Stimulated activated CD4-positive, alpha-beta T cell treated with anti-CD3 and anti-CD28 coated beads, Interleukin-12 subunit alpha, Interleukin-12 subunit beta, amount 100 ng/mL, for 24 hours (primary cell): ENCODE measurements around the gene SPATC1L.

Experiments
- DNase-seq, 2 experiments: peaks; one replicate each; pipeline ENCODE4 v3.0.0-alpha.2; 2020; ENCODE audit warnings: low read depth in 2 of 2

SPATC1L gene

DNA sequence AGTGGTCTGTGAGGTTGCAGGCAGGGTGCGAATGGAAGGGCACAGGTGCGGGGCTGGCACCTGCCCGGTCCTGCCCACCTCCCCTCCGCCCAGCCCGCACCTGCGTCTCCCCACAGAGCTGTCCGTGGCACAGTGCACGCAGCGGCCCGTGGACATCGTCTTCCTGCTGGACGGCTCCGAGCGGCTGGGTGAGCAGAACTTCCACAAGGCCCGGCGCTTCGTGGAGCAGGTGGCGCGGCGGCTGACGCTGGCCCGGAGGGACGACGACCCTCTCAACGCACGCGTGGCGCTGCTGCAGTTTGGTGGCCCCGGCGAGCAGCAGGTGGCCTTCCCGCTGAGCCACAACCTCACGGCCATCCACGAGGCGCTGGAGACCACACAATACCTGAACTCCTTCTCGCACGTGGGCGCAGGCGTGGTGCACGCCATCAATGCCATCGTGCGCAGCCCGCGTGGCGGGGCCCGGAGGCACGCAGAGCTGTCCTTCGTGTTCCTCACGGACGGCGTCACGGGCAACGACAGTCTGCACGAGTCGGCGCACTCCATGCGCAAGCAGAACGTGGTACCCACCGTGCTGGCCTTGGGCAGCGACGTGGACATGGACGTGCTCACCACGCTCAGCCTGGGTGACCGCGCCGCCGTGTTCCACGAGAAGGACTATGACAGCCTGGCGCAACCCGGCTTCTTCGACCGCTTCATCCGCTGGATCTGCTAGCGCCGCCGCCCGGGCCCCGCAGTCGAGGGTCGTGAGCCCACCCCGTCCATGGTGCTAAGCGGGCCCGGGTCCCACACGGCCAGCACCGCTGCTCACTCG, 52.2 kb downstream of the SPATC1L start:
- DNase-seq = no peak

DNA sequence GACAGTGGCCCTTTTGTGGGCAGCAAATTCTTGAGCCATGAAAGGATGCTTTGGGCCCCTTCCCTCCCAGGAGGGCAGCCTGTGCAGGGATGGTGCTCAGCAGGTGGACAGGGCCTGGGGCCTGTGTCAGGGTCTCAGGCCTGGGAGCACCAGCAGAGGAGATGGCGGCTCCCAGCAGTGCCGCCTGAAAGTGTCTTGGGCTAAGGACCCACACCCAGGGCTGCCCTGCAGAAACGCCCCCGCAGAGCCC, 52.7 kb downstream of the SPATC1L start:
- no peak for DNase-seq

DNA sequence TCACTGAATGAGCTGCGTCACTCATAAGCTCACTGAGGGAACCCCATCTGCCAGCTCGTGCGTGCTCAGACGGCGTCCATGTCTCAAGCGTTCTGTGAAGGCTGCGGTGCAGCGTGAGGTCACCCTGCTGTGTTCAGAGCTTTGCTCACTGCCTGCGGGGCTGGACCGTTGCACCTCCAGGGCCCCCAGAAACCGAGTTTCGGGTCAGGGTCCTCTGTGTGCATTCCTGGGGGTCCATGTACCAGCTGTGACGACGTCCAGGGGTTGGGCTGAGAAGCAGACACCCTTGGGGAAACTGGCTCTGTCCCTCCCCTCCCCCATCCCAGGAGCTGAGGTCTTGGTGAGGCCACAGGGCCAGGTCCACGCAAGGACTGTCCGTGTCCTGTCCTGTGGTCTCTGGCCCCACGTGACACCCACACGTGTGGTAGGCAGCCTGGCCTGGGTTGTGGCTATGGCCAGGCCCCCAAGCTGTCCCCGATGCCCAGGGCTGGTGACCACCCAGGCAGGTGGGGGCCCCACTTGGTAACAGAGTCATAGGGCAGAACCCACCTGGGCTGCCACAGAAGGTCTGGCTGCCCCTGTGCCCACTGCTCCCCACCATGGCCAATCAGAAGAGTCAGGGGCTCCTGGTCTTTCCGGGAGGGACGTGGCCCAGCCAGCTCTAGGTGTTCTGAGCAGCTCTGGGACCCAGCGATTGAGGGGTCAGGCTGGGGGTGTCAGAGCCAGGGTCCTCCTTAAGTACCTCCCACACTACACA, 53.2 kb downstream of the SPATC1L start:
- DNase-seq = no peak

DNA sequence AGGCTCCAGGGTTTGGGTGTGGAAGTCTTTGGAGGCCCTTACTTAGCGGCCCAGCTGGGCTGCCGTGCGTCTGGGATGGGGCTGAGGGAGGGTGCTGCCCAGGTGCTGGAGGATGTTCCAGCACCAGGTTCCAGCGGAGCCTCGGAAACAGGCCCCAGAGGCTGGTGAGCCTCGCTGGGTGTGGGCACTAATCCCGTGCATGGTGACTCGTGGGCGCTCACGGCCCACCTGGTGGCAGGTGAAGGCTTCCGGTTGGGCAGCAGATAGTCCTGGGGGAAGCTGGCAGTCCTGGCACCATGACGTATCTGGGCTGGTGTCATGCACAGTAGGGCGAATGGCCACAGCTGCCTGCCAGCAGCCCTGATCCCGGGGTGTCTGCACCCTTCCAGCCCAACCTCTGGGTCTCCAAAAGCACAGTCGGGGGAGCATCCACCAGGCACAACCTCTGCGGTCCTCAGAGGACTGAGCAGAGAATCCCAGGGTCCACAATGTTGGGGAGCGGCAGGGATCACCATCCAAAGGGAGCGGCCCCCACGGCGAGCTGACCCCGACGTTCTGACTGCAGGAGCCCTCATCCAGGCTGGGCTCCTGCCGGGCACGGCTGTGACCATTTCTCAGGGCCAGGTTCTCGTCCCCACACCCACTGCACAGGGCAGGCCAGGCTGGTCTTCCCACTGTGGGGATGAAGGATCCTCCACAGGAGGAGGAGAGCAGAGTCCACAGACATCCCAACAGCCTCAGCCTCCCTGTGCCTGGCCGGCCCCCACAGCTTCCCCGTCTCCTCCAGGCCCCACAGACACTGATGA, 54.2 kb downstream of the SPATC1L start:
- DNase-seq = no peak

DNA sequence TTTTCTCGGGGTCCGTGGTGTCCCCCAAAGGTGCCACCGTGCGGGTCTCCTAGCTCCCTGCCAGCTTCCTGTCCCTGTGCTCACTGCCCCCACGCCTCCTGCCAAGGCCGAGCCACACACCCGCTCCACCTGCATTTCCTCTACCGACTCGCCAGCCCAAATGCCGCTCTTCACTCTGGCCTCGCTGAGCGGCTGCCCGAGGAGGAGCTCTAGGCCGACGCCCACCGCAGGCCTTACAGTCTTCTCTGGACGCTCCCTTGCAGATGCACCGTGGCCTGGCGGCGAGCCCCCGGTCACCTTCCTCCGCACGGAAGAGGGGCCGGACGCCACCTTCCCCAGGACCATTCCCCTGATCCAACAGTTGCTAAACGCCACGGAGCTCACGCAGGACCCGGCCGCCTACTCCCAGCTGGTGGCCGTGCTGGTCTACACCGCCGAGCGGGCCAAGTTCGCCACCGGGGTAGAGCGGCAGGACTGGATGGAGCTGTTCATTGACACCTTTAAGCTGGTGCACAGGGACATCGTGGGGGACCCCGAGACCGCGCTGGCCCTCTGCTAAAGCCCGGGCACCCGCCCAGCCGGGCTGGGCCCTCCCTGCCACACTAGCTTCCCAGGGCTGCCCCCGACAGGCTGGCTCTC, 55.2 kb downstream of the SPATC1L start:
- DNase-seq = no peak

DNA sequence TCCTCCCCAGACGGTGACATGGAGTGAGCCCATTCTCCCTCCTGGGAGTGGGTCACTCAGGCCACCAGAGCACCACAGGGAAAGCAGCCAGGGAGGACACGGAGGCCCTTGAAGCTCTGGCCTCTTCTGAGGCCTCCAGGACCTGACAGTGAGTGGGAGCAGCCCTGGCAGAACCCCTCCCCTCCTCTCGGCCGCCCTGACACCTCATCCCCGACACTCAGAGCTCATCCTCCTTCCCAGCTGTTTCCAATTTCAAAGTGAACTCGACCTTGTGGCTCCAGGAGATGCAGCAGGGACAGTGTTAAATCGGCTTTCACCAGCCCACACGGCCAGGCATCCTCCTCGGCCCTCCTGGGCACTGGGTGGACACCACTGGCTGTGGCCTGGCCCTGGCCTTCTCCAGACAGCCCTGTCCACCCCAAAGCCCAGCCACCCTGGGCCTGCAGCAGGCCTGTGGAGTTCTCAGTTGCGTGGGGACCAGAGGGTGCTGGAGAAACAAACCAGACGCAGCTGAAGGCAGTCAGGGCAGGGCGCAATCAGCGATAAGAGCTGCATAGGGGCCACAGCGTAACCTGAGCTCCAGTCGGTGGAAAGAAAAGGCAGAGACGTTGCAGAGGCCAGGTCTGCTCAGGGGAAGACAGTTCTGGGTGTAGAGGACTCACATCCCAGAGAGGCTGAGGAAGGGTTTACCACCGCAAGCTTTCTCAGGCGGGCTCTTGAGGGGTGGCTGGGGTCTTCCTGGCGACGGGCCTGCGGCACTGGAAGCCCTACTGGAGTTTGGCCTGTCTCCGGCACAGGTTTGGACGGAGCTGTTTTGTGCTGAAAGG, 55.9 kb downstream of the SPATC1L start:
- DNase-seq = no peak

DNA sequence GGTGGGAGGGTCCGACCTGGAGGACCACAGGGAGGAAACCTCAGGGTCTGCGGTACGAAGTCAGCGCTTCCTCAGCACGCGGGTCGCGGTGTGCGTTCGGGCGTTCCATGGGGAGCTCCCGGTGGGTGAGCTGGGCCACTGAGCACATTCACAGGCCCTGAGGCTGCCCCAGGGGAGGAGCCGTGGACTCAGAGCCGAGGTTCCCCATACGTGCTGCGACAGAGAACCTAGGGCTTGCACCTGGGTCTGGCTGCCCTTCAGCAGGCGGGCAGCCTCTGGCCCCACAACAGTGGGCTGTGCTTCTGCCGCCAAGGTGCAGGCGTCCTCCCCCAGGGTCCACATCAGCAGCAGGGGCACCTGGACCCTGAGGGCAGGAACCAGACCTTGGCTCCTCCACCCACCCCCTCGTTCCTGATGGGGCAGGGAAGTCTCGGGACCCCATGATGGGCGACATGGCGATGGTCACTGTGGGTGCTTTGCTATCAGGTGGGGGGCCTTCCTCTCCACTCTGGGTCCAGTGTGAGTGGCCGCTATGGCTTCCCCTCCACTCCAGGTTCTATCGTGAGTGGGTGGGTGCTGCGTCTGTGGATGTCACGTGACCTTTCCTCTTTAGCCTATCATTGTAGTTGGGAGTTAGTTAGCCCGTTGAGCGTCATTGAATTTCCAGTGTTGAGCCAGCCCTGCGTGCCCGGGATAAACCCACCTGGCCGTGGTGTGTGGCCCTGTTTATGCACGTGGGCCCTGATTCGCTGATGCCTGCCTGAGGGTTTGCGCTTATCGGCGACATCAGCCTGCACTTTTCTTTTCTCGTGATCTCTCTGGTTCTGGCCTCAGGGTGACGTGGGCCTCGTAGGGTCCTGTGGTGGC, 56.8 kb downstream of the SPATC1L start:
- no peak for DNase-seq

DNA sequence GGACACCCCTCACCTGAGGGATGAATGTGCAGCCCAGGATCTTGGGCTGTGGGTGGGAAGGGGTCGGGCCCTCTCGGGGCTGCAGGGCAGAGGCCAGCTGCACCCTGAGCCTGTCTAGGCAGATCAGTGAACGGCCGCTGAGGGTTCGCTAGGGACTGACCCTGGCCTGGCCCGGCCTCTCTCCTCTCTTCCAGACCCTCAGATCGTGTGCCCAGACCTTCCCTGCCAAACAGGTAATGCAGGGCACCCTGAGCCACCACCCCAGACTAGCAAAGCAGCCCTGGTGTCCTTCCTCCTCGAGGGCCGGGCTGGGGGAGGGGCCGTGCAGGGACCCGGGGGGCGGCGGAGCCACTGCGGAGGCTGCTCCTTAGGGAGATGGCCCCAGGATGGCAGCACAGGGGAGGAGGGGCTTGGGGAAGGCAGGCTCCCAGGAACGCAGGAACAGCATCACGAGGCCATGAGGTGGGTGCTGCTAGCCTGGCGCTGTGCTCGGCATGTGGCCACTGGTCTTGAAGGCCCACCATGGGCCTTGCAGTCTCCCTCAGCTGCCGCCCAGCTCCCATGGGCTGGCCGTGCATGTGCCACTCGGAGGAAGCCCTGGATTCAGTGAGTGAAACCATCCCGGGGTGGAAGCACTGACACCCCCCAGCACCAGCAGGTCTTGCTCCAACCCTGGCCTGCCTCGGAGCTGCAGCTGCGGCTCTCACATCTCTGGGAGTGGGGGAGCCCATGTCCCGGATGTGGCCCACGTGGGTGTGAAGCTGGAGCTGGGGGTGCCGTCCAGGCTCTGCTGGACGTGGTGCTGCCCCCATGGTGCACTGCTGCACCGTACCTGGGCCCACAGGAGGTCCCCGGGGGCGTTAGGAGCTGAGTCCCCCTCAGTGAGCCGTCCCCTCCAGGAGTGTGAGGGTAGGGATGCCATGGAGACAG, 57.7 kb downstream of the SPATC1L start:
- DNase-seq = no peak

DNA sequence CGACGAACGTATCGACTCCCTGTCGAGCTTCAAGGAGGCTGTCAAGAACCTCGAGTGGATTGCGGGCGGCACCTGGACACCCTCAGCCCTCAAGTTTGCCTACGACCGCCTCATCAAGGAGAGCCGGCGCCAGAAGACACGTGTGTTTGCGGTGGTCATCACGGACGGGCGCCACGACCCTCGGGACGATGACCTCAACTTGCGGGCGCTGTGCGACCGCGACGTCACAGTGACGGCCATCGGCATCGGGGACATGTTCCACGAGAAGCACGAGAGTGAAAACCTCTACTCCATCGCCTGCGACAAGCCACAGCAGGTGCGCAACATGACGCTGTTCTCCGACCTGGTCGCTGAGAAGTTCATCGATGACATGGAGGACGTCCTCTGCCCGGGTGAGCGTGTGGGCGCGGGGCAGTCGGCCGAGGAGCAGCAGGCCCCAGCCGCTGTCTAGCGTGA, 58.4 kb downstream of the SPATC1L start:
- DNase-seq = no peak

DNA sequence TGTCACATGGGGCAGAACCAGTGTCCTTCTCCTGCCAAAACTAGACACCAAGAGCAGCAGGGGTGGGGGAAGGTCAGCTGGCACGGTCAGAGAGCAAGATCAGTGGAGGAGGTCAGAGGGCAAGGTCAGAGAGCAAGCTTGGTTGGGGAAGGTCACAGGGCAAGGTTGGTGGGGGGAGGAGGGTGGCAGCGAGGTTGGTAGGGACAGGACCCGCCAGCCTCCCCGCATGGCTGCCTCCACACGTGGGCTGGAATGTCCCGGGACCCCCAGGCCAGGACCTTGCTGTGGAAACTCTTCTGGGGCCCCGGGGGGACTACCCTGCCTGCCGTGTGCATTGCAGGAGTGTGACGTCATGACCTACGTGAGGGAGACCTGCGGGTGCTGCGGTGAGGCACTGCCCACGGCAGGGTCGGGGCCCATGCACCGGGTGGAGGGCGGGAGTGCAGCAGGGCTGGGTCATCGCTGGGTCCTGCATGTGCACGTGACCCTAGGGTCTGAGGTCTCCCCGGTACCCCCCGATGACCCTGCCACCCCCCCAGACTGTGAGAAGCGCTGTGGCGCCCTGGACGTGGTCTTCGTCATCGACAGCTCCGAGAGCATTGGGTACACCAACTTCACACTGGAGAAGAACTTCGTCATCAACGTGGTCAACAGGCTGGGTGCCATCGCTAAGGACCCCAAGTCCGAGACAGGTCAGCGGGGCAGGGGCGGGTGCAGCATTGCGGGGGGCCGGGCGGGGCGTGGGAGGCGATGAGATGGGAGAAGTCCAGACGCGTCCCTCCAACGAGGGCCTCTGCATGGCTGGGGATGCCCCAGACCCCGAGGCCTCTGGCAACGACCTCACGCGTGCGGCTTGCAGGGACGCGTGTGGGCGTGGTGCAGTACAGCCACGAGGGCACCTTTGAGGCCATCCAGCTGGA, 59.1 kb downstream of the SPATC1L start:
- no peak for DNase-seq

DNA sequence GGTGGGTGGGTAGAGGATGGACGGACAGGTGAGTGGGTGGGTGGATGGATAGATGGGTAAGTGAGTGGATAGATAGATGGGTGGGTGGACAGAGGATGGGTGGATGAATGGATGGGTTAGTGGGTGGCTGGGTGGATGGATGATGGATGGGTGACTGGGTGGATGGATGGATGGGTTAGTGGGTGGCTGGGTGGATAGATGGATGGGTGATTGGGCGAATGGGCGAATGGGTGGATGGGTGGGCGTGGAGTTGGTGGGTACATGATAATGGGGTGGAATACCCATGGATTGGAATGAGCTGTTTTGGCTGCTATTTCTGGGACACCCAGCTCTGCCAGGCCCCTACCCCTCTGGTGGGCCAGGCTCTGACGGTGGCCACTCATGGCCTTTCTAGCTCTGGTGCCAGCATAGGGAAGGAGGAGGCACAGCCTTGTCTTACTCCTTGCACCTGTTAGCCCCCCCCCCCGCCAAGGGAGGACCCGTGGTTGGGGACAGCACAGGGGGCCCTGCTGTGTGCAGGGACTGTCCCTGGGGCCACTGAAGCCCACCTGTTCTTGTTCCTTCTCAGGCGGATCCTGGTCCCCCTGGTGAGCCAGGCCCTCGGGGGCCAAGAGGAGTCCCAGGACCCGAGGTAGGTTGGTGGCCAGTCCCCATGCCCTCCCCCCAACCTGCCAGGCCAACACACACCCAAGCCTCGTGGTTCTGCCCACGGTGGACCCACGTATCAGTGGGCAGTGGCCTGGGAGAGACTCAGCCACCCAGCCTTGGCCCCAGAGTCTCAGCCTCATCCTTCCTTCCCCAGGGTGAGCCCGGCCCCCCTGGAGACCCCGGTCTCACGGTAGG, 60.0 kb downstream of the SPATC1L start:
- DNase-seq = no peak

DNA sequence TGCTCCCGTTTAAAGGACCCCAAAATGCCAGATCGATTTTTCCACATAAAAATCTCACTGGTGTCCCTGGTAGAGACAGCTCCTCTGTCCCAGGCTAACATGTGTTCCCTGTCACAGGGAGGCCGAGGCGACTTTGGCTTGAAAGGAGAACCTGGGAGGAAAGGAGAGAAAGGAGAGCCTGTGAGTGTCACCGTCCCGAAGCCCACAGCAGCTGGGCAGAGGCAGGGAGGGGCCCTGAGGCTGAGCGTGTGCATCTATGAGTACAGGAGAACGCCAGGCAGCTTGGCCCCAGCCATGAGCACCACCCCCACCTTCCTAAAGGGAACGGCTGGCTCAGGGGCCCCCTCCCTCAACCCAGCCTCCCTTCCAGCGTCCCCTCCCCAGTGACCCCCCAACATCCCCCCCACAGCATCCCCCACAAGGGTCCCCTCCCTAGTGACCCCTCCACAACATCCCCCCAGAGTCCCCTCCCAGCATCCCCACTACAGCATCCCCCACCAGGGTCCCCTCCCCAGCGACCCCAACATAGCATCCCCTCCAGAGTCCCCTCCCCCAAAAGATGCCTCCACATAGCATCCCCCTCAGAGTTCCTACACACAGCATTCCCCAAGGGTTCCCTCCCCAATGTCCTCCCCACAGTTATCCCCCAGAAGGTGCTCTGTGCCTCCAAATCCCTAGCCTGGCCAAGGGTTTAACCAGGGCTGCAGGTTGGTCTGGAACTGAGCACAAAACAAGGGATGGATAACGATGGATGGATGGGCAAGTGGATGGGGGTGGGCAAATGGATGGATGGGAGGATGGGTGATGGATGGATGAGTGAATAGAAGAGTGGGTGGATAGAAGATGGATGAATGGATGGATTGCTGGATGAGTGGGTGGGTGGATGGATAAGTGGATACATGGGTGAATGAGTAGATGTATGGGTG, 61.2 kb downstream of the SPATC1L start:
- DNase-seq = no peak

DNA sequence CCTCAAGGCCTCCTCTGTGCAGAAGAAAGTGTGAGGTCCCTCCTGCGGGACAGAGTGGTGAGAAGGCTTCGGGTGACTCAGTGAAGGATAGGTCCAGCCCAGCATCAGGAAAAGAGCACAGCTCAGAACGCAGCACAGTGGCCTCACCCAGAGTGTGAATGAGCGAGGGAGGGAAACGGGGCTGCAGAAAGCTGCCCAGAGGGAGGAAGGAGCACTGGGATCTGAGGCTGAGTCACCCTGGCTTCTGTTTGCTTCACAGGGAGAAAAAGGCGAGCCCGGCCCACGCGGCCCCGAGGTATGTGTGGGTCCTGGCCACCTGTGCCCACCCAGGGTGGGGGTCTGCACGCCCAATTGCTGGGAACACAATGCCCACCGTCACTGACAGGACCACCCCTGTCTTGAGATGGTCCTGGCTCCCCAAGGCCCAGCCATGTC, 62.0 kb downstream of the SPATC1L start:
- DNase-seq = no peak

DNA sequence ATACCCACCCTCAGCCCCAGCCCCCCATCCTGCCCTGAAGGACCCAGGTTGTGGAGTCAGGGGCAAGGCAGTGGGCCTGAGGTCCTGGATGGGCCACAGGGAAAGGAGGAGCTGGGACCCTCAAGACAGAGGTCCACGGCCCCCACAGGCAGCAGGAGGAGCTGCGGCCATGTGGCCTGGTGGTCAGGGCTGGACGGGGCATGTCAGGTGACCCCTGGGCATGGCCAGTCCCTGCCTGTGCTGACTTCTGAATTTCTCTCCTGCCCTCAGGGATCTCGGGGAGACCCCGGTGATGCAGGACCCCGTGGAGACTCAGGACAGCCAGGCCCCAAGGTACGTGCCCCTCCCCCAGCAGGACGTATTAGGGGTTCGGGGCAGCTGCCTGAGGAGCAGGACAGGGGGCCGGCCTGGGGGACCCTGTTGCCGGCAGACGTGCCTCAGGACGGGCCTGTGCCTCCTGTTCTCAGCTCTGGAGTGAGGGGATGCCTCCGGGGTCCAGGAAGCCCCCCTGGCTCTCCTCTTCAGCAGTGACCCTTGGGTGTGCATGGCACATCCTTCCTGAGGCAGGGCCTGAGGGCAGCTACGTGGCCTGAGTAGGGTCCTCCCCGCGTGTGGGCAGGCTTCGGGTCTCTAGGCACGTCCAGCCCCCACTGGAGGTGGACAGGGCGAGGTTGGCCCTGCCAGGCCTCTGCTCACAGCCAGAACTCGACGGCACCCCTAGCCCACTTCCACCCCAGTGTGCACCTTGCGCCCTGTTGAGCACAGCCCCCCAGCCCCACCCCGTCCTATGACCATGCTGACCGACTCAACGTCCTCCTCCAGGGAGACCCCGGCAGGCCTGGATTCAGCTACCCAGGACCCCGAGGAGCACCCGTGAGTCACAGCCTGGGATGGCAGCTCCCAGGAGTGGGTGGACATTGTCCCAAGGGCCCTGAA, 62.7 kb downstream of the SPATC1L start:
- no peak for DNase-seq
